ENCODE measurements around the gene PTCD1. TPM values are rescaled to one million over a fixed set of nuclear protein-coding genes. Genes with fewer than 3 reads are reported as not detected.

Gene PTCD1
- total and polyA plus RNA-seq, 9 of the 15 experiments (the other 6 are each of a cell fraction or from before 2014, with no cell fraction given): 0.46 to 17.1 (median 6.2) TPM

DNA sequence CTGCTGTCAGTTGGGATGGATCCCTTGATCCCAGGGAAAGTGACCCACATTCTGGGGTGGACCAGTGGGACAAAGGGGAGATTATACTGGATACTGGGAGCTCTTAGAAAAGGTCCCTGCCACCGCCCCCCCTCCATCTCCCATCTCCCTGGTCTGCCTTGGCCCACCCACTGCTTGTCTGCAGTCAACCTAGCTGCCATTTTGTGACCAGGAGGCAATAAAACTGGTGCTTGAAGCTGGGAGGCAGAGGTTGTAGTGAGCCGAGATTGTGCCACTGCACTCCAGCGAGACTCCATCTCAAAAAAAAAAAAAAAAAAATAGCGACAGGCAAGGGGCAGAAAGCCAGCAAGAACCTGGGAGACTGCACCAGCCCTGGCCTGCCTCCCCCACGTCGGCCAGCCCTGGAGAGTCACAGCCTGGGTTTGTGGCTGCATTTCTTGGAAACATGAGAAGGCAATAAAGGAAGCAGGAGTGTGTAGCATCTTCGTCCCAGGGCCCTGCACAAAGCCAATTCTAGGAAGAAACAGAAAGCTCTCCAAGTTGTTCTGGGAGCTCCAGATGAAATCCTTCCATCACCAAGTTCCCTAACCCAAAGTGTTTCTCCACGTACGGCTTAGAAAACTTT, 68.7 kb downstream of the PTCD1 start (continued):
- TF ChIP-seq, protein P1, sequence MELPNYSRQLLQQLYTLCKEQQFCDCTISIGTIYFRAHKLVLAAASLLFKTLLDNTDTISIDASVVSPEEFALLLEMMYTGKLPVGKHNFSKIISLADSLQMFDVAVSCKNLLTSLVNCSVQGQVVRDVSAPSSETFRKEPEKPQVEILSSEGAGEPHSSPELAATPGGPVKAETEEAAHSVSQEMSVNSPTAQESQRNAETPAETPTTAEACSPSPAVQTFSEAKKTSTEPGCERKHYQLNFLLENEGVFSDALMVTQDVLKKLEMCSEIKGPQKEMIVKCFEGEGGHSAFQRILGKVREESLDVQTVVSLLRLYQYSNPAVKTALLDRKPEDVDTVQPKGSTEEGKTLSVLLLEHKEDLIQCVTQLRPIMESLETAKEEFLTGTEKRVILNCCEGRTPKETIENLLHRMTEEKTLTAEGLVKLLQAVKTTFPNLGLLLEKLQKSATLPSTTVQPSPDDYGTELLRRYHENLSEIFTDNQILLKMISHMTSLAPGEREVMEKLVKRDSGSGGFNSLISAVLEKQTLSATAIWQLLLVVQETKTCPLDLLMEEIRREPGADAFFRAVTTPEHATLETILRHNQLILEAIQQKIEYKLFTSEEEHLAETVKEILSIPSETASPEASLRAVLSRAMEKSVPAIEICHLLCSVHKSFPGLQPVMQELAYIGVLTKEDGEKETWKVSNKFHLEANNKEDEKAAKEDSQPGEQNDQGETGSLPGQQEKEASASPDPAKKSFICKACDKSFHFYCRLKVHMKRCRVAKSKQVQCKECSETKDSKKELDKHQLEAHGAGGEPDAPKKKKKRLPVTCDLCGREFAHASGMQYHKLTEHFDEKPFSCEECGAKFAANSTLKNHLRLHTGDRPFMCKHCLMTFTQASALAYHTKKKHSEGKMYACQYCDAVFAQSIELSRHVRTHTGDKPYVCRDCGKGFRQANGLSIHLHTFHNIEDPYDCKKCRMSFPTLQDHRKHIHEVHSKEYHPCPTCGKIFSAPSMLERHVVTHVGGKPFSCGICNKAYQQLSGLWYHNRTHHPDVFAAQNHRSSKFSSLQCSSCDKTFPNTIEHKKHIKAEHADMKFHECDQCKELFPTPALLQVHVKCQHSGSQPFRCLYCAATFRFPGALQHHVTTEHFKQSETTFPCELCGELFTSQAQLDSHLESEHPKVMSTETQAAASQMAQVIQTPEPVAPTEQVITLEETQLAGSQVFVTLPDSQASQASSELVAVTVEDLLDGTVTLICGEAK (IDR thresholded peaks at IDR 0.05): no peak
- TF ChIP-seq, protein P1 (CRISPR knock-in tag; IDR thresholded peaks at IDR 0.05): no peak
- TF ChIP-seq ATF7 (IDR thresholded peaks at IDR 0.05): peak; percentile 52
- TF ChIP-seq, protein P2, sequence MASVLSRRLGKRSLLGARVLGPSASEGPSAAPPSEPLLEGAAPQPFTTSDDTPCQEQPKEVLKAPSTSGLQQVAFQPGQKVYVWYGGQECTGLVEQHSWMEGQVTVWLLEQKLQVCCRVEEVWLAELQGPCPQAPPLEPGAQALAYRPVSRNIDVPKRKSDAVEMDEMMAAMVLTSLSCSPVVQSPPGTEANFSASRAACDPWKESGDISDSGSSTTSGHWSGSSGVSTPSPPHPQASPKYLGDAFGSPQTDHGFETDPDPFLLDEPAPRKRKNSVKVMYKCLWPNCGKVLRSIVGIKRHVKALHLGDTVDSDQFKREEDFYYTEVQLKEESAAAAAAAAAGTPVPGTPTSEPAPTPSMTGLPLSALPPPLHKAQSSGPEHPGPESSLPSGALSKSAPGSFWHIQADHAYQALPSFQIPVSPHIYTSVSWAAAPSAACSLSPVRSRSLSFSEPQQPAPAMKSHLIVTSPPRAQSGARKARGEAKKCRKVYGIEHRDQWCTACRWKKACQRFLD (CRISPR knock-in tag; IDR thresholded peaks at IDR 0.05): no peak
- TF ChIP-seq, protein P3, sequence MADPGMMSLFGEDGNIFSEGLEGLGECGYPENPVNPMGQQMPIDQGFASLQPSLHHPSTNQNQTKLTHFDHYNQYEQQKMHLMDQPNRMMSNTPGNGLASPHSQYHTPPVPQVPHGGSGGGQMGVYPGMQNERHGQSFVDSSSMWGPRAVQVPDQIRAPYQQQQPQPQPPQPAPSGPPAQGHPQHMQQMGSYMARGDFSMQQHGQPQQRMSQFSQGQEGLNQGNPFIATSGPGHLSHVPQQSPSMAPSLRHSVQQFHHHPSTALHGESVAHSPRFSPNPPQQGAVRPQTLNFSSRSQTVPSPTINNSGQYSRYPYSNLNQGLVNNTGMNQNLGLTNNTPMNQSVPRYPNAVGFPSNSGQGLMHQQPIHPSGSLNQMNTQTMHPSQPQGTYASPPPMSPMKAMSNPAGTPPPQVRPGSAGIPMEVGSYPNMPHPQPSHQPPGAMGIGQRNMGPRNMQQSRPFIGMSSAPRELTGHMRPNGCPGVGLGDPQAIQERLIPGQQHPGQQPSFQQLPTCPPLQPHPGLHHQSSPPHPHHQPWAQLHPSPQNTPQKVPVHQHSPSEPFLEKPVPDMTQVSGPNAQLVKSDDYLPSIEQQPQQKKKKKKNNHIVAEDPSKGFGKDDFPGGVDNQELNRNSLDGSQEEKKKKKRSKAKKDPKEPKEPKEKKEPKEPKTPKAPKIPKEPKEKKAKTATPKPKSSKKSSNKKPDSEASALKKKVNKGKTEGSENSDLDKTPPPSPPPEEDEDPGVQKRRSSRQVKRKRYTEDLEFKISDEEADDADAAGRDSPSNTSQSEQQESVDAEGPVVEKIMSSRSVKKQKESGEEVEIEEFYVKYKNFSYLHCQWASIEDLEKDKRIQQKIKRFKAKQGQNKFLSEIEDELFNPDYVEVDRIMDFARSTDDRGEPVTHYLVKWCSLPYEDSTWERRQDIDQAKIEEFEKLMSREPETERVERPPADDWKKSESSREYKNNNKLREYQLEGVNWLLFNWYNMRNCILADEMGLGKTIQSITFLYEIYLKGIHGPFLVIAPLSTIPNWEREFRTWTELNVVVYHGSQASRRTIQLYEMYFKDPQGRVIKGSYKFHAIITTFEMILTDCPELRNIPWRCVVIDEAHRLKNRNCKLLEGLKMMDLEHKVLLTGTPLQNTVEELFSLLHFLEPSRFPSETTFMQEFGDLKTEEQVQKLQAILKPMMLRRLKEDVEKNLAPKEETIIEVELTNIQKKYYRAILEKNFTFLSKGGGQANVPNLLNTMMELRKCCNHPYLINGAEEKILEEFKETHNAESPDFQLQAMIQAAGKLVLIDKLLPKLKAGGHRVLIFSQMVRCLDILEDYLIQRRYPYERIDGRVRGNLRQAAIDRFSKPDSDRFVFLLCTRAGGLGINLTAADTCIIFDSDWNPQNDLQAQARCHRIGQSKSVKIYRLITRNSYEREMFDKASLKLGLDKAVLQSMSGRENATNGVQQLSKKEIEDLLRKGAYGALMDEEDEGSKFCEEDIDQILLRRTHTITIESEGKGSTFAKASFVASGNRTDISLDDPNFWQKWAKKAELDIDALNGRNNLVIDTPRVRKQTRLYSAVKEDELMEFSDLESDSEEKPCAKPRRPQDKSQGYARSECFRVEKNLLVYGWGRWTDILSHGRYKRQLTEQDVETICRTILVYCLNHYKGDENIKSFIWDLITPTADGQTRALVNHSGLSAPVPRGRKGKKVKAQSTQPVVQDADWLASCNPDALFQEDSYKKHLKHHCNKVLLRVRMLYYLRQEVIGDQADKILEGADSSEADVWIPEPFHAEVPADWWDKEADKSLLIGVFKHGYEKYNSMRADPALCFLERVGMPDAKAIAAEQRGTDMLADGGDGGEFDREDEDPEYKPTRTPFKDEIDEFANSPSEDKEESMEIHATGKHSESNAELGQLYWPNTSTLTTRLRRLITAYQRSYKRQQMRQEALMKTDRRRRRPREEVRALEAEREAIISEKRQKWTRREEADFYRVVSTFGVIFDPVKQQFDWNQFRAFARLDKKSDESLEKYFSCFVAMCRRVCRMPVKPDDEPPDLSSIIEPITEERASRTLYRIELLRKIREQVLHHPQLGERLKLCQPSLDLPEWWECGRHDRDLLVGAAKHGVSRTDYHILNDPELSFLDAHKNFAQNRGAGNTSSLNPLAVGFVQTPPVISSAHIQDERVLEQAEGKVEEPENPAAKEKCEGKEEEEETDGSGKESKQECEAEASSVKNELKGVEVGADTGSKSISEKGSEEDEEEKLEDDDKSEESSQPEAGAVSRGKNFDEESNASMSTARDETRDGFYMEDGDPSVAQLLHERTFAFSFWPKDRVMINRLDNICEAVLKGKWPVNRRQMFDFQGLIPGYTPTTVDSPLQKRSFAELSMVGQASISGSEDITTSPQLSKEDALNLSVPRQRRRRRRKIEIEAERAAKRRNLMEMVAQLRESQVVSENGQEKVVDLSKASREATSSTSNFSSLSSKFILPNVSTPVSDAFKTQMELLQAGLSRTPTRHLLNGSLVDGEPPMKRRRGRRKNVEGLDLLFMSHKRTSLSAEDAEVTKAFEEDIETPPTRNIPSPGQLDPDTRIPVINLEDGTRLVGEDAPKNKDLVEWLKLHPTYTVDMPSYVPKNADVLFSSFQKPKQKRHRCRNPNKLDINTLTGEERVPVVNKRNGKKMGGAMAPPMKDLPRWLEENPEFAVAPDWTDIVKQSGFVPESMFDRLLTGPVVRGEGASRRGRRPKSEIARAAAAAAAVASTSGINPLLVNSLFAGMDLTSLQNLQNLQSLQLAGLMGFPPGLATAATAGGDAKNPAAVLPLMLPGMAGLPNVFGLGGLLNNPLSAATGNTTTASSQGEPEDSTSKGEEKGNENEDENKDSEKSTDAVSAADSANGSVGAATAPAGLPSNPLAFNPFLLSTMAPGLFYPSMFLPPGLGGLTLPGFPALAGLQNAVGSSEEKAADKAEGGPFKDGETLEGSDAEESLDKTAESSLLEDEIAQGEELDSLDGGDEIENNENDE (IDR thresholded peaks at IDR 0.05; ENCODE audit: low read depth, low read length): no peak
